Measurements from ENCODE around the gene STK16. TPM values are rescaled to one million over a fixed set of nuclear protein-coding genes. Genes with fewer than 3 reads are reported as not detected.

STK16 gene
- total and polyA plus RNA-seq, 8 donors, result 1.2 to 55.9 (median 36.4) TPM

GRCh38 chr2:219278655-219279150 lies 33.4 kb downstream of the STK16 start:
- intact Hi-C loops (cut with DNase I; ENCODE audit: low total_unique reads), result no loop called here
- peaks cover 23 to 34% (median 33%) of the 10 kb centered on the region in 4 donors for H3K36me3 ChIP-seq
- no peak for TF ChIP-seq POLR2AphosphoS5 (IDR thresholded peaks at IDR 0.05)
- peak in 1 of 7 experiments; percentile 11 for TF ChIP-seq CTCF (IDR thresholded peaks at IDR 0.05)
- TF ChIP-seq EP300 (IDR thresholded peaks at IDR 0.05), result no peak
- no peak for TF ChIP-seq POLR2A (IDR thresholded peaks at IDR 0.05)
- H3K4me1 ChIP-seq, result peaks cover 22 to 50% (median 31%) of the 10 kb centered on the region in 4 donors
- peak overlapping the region; percentile 51 to 74 (median 70) for H3K4me3 ChIP-seq
- H3K9me3 ChIP-seq, result no peaks in the 10 kb centered on the region
- 10 to 14% (median 12%) methylated on average over 9 of the region's 9 CpGs for WGBS, 5 donors
- DNase-seq, result no peak
- no peaks in the 10 kb centered on the region for H3K27me3 ChIP-seq
- peak overlapping the region; percentile 96 to 100 (median 99) for H3K27ac ChIP-seq

GRCh38 chr2:219279151-219279915 lies 34.1 kb downstream of the STK16 start, which contains the start of gene DNAJB2:
Gene DNAJB2 (plus strand): TSS chr2:219279366. CDS start chr2:219279834, 468 bp downstream.
- intact Hi-C loops (cut with DNase I; ENCODE audit: low total_unique reads), result no loop called here

GRCh38 chr2:219279916-219280516 lies 34.7 kb downstream of the STK16 start:
- H3K4me1 ChIP-seq, result peaks cover 22 to 56% (median 36%) of the 10 kb centered on the region in 4 donors
- intact Hi-C loops (cut with DNase I; ENCODE audit: low total_unique reads), result loop anchor here (10.0 kb wide), 1 partner anchor 55 kb away; the partner anchor contains the start of genes ANKZF1 and ATG9A
- peak overlapping the region; percentile 51 to 74 (median 70) for H3K4me3 ChIP-seq
- peak in 1 of 7 experiments; percentile 3 for TF ChIP-seq CTCF (IDR thresholded peaks at IDR 0.05)
- no peak for TF ChIP-seq POLR2AphosphoS5 (IDR thresholded peaks at IDR 0.05)
- no peak for TF ChIP-seq POLR2A (IDR thresholded peaks at IDR 0.05)
- no peak for TF ChIP-seq EP300 (IDR thresholded peaks at IDR 0.05)
- no peaks in the 10 kb centered on the region for H3K27me3 ChIP-seq
- WGBS, 5 donors, result 36 to 43% (median 43%) methylated on average over 12 of the region's 12 CpGs
- H3K36me3 ChIP-seq, result peaks cover 36 to 47% (median 46%) of the 10 kb centered on the region in 4 donors
- no peaks in the 10 kb centered on the region for H3K9me3 ChIP-seq
- peak overlapping the region; percentile 96 to 100 (median 99) for H3K27ac ChIP-seq
- no peak for DNase-seq

More at GRCh38 chr2:219279151-219279915, 34.1 kb downstream of the STK16 start, which contains the start of gene DNAJB2:
- TF ChIP-seq POLR2AphosphoS5 (IDR thresholded peaks at IDR 0.05), result peak; percentile 96 to 99 (median 98)
- peak in 1 of 7 experiments; percentile 13 for TF ChIP-seq CTCF (IDR thresholded peaks at IDR 0.05)
- TF ChIP-seq EP300 (IDR thresholded peaks at IDR 0.05), result peak; percentile 51
- TF ChIP-seq POLR2A (IDR thresholded peaks at IDR 0.05), result peak in 2 of 4 donors; percentile 21 to 72
- H3K4me1 ChIP-seq, result peaks cover 22 to 50% (median 33%) of the 10 kb centered on the region in 4 donors
- H3K4me3 ChIP-seq, result peak within 1 kb of the TSS; percentile 51 to 74 (median 70)
- WGBS, 5 donors, result 0 to 1% (median 0%) methylated on average over 36 to 65 of the region's 65 CpGs
- peak within 1 kb of the TSS; percentile 96 to 100 (median 99) for H3K27ac ChIP-seq
- no peaks in the 10 kb centered on the region for H3K27me3 ChIP-seq
- peaks cover 29 to 41% (median 39%) of the 10 kb centered on the region in 4 donors for H3K36me3 ChIP-seq
- peak; percentile 99 for DNase-seq
- no peaks in the 10 kb centered on the region for H3K9me3 ChIP-seq

- DNase-seq, result no peak
- Histone ChIP-seq H3K4me3 (peak overlapping the region in 2 of 4 donors; percentile 51 to 69), H3K27me3 (no peaks in the 10 kb centered on the region), H3K27ac (peak overlapping the region in 3 of 5 donors; percentile 98 to 100 (median 99)), H3K4me1 (peaks cover 22 to 62% (median 40%) of the 10 kb centered on the region in 4 donors), H3K9me3 (no peaks in the 10 kb centered on the region), H3K36me3 (peaks cover 42 to 54% (median 52%) of the 10 kb centered on the region in 4 donors)
- intact Hi-C loops (cut with DNase I; ENCODE audit: low total_unique reads), result loop anchor here (10.0 kb wide), 1 partner anchor 56 kb away; the partner anchor contains the start of genes ANKZF1 and ATG9A
- TF ChIP-seq POLR2AphosphoS5 (IDR thresholded peaks at IDR 0.05) (no peak), POLR2A (IDR thresholded peaks at IDR 0.05) (no peak), CTCF (IDR thresholded peaks at IDR 0.05) (no peak), EP300 (IDR thresholded peaks at IDR 0.05) (no peak)
- WGBS, 5 donors, result 80 to 93% (median 92%) methylated on average over 4 of the region's 4 CpGs
Observed at GRCh38 chr2:219280651-219281050, 35.4 kb downstream of the STK16 start.

Measured in stomach (tissue), 9 donors.